Measurements from ENCODE around the gene TMEM106A. TPM values are rescaled to one million over a fixed set of nuclear protein-coding genes. Genes with fewer than 3 reads are reported as not detected.

Gene TMEM106A
- total and polyA plus RNA-seq, 2 of the 13 experiments (the other 11 are each of a cell fraction or from before 2014, with no cell fraction given) = 16.9 to 35.9 TPM

DNA sequence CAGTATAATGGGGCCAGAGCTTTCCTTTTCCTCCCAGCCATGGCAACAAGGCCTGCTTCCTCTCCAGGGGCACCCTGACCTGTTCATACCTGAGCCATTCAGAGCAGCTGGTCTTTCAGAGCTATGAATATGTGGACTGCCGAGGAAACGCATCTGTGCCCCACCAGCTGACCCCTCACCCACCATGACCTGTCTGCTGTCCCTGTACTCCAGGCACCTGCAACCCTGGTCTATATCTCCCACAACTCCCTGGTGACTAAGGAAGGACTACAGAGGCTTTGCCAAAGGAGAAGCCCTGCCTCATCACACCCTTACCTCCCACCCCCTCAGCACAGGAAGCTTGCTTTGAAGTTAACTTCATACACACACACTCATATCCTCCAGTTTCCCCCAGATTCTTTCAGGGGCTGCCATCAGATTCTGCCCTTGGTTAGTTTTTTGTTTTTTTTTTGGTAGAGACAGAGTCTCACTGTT, 6.0 kb downstream of the TMEM106A start (continued):
- TF ChIP-seq ZNF503 (CRISPR knock-in tag; IDR thresholded peaks at IDR 0.05) (no peak), FLYWCH1 (CRISPR knock-in tag; IDR thresholded peaks at IDR 0.05) (peak; percentile 5; the same call in 1 of the 2 replicates), JUND (CRISPR knock-in tag; IDR thresholded peaks at IDR 0.05) (no peak), ZNF749 (CRISPR knock-in tag; IDR thresholded peaks at IDR 0.05; ENCODE audit: borderline replicate concordance) (no peak), CC2D1A (CRISPR knock-in tag; IDR thresholded peaks at IDR 0.05) (no peak), E2F2 (CRISPR knock-in tag; IDR thresholded peaks at IDR 0.05; ENCODE audit: borderline replicate concordance) (no peak), MBNL3 (CRISPR knock-in tag; conservative IDR thresholded peaks at IDR 0.05) (no peak)
- TF ChIP-seq, protein P1, sequence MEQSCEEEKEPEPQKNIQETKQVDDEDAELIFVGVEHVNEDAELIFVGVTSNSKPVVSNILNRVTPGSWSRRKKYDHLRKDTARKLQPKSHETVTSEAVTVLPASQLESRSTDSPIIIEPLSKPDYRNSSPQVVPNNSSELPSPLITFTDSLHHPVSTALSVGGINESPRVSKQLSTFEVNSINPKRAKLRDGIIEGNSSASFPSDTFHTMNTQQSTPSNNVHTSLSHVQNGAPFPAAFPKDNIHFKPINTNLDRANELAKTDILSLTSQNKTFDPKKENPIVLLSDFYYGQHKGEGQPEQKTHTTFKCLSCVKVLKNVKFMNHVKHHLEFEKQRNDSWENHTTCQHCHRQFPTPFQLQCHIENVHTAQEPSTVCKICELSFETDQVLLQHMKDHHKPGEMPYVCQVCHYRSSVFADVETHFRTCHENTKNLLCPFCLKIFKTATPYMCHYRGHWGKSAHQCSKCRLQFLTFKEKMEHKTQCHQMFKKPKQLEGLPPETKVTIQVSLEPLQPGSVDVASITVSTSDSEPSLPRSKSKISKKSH (CRISPR knock-in tag; IDR thresholded peaks at IDR 0.05; ENCODE audit: borderline replicate concordance) = peak; percentile 61; the same call in 1 of the 2 replicates
- TF ChIP-seq, protein P2, sequence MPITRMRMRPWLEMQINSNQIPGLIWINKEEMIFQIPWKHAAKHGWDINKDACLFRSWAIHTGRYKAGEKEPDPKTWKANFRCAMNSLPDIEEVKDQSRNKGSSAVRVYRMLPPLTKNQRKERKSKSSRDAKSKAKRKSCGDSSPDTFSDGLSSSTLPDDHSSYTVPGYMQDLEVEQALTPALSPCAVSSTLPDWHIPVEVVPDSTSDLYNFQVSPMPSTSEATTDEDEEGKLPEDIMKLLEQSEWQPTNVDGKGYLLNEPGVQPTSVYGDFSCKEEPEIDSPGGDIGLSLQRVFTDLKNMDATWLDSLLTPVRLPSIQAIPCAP (CRISPR knock-in tag; IDR thresholded peaks at IDR 0.05; ENCODE audit: low read depth) = no peak

Data from HepG2 (cell line).